NCI-H526 (cell line): ENCODE measurements around the gene PPP3CB.

Source experiments
- DNase-seq, 2 experiments: peaks; one replicate each; lab custom pipeline; 2025; lab: John Stamatoyannopoulos, UW

The PPP3CB gene

GRCh38 chr10:73480158-73480557, 15.7 kb downstream of the PPP3CB start:
- no peak for DNase-seq

GRCh38 chr10:73478636-73479035, 17.2 kb downstream of the PPP3CB start:
- no peak for DNase-seq

- no peak for DNase-seq
These were observed 24.6 kb downstream of the PPP3CB start for GRCh38 chr10:73471226-73471625.

GRCh38 chr10:73469579-73469978, 26.2 kb downstream of the PPP3CB start:
- DNase-seq = no peak

- DNase-seq = no peak
These were observed 28.6 kb downstream of the PPP3CB start for GRCh38 chr10:73467206-73467605.

GRCh38 chr10:73465978-73466726, 29.7 kb downstream of the PPP3CB start:
- no peak for DNase-seq

- DNase-seq = no peak
These were observed 34.9 kb downstream of the PPP3CB start for GRCh38 chr10:73460897-73461296.

- no peak for DNase-seq
These were observed 36.0 kb downstream of the PPP3CB start for GRCh38 chr10:73459683-73460314.

- peak in 1 of 2 experiments; percentile 5 for DNase-seq
These were observed 39.5 kb downstream of the PPP3CB start for GRCh38 chr10:73456187-73456890.

- DNase-seq = no peak
These were observed 46.7 kb downstream of the PPP3CB start for GRCh38 chr10:73449113-73449512.

- no peak for DNase-seq
These were observed 47.4 kb downstream of the PPP3CB start for GRCh38 chr10:73448384-73448783.

- DNase-seq = peak; percentile 52 to 61
These were observed 48.9 kb downstream of the PPP3CB start for GRCh38 chr10:73446926-73447325.

- no peak for DNase-seq
These were observed 51.4 kb downstream of the PPP3CB start for GRCh38 chr10:73444457-73444856.

- peak in 1 of 2 experiments; percentile 7 for DNase-seq
These were observed 56.1 kb downstream of the PPP3CB start for GRCh38 chr10:73439605-73440312.

- no peak for DNase-seq
These were observed 56.8 kb downstream of the PPP3CB start for GRCh38 chr10:73439055-73439454.

- DNase-seq = no peak
These were observed 62.3 kb downstream of the PPP3CB start, which contains the start of gene MSS51 for GRCh38 chr10:73433538-73433867. Gene MSS51 (minus strand): TSS chr10:73433561. CDS start chr10:73428284, 5,277 bp downstream.

- DNase-seq = no peak
These were observed 62.9 kb downstream of the PPP3CB start for GRCh38 chr10:73432646-73433537.

GRCh38 chr10:73426318-73426717, 69.5 kb downstream of the PPP3CB start:
- no peak for DNase-seq

- DNase-seq = no peak
These were observed 71.3 kb downstream of the PPP3CB start for GRCh38 chr10:73424478-73424877.

- no peak for DNase-seq
These were observed 72.5 kb downstream of the PPP3CB start for GRCh38 chr10:73423309-73423708.

GRCh38 chr10:73416571-73416970, 79.3 kb downstream of the PPP3CB start:
- DNase-seq = no peak
